Loucy (cell line): ENCODE data around the gene LRPPRC.

Experiments used
- H2AFZ ChIP-seq: fragments of 200-600 bp; sonication (generic); 2 replicates; pipeline ENCODE4 v1.6.0; 2016; ENCODE audit warnings: antibody characterized with exemption, mild to moderate bottlenecking, low read length, moderate library complexity
- H3F3A ChIP-seq: fragments of 200-600 bp; 2 replicates; pipeline ENCODE4 v1.6.0; 2016; ENCODE audit warnings: antibody characterized with exemption, low read depth, mild to moderate bottlenecking
- H3K27me3 ChIP-seq: fragments of 200-600 bp; sonication (generic); 2 replicates; pipeline ENCODE4 v1.6.1; 2014; ENCODE audit warnings: low read length, mild to moderate bottlenecking; ENCODE audit not compliant: insufficient read depth, poor library complexity, severe bottlenecking
- H3K36me3 ChIP-seq: fragments of 200-600 bp; sonication (generic); 2 replicates; pipeline ENCODE4 v1.6.1; 2016; ENCODE audit warnings: low read length; ENCODE audit not compliant: insufficient read depth
- H3K4me1 ChIP-seq: fragments of 200-600 bp; sonication (generic); 2 replicates; pipeline ENCODE4 v1.5.1; 2014; ENCODE audit warnings: low read length, mild to moderate bottlenecking; ENCODE audit not compliant: insufficient read depth, poor library complexity, severe bottlenecking
- H3K4me2 ChIP-seq: fragments of 200-600 bp; sonication (generic); 2 replicates; pipeline ENCODE4 v1.6.0; 2014; ENCODE audit warnings: antibody characterized with exemption, low read length, low read depth, mild to moderate bottlenecking; ENCODE audit not compliant: poor library complexity, severe bottlenecking
- H3K4me3 ChIP-seq: fragments of 200-600 bp; sonication (generic); 2 replicates; pipeline ENCODE4 v1.5.1; 2014; ENCODE audit warnings: low read length, mild to moderate bottlenecking, mixed read lengths; ENCODE audit not compliant: poor library complexity, severe bottlenecking
- H3K79me2 ChIP-seq: fragments of 200-600 bp; sonication (generic); 2 replicates; pipeline ENCODE4 v1.6.1; 2014; ENCODE audit warnings: low read length; ENCODE audit not compliant: insufficient read depth
- H3K9ac ChIP-seq: fragments of 200-600 bp; sonication (generic); 2 replicates; pipeline ENCODE4 v1.6.0; 2014; ENCODE audit warnings: mild to moderate bottlenecking, low read depth, low read length, moderate library complexity; ENCODE audit not compliant: poor library complexity, severe bottlenecking
- H3K9me2 ChIP-seq: fragments of 200-600 bp; sonication (generic); replicated peaks from 2 replicates; pipeline ENCODE4 v1.6.1; 2016; ENCODE audit warnings: low read depth, low read length, mixed read lengths
- H3K9me3 ChIP-seq: fragments of 200-600 bp; sonication (generic); 2 replicates; pipeline ENCODE4 v1.6.1; 2014; ENCODE audit warnings: mild to moderate bottlenecking, antibody characterized with exemption, low read length, low read depth; ENCODE audit not compliant: insufficient read depth
- H4K20me1 ChIP-seq: fragments of 200-600 bp; sonication (generic); 2 replicates; pipeline ENCODE4 v1.6.0; 2014; ENCODE audit warnings: antibody characterized with exemption, low read length, mild to moderate bottlenecking; ENCODE audit not compliant: insufficient read depth, poor library complexity, severe bottlenecking
- CTCF ChIP-seq: fragments of 200-600 bp; sonication (generic); conservative IDR thresholded peaks from 2 replicates; pipeline ENCODE4 v1.5.1; 2014; ENCODE audit warnings: mild to moderate bottlenecking, antibody characterized with exemption, low read length
- EZH2phosphoT487 ChIP-seq: fragments of 200-600 bp; IDR thresholded peaks from 2 replicates; pipeline ENCODE4 v1.6.1; 2018; ENCODE audit warnings: antibody characterized with exemption, mild to moderate bottlenecking, moderate library complexity, borderline replicate concordance

The LRPPRC gene

GRCh38 chr2:44040365-44040764 lies 44.6 kb upstream of the LRPPRC start:
- Histone ChIP-seq H3K4me2 (no peak overlapping the region), H4K20me1 (no peaks in the 10 kb centered on the region), H3K9me2 (no peaks in the 10 kb centered on the region), H2AFZ (peak overlapping the region; percentile 36; the same call in 1 of the 2 replicates), H3K4me1 (no peaks in the 10 kb centered on the region), H3K36me3 (no peaks in the 10 kb centered on the region), H3K27me3 (no peaks in the 10 kb centered on the region), H3K79me2 (no peaks in the 10 kb centered on the region), H3K9me3 (no peaks in the 10 kb centered on the region), H3K9ac (no peak overlapping the region), H3K4me3 (no peak overlapping the region), H3F3A (no peaks in the 10 kb centered on the region; the same call in 1 of the 2 replicates)
- TF ChIP-seq CTCF (no peak), EZH2phosphoT487 (no peak)

GRCh38 chr2:44038277-44038676 lies 42.5 kb upstream of the LRPPRC start:
- no peaks in the 10 kb centered on the region for H3K4me1 ChIP-seq

GRCh38 chr2:44037221-44037620 lies 41.4 kb upstream of the LRPPRC start:
- Histone ChIP-seq H3K4me3 (no peak overlapping the region), H3F3A (no peaks in the 10 kb centered on the region; the same call in 1 of the 2 replicates), H4K20me1 (no peaks in the 10 kb centered on the region), H3K9ac (no peak overlapping the region), H3K9me3 (no peaks in the 10 kb centered on the region), H3K4me2 (no peak overlapping the region), H3K4me1 (no peaks in the 10 kb centered on the region), H2AFZ (no peak overlapping the region), H3K27me3 (no peaks in the 10 kb centered on the region), H3K9me2 (no peaks in the 10 kb centered on the region), H3K79me2 (no peaks in the 10 kb centered on the region), H3K36me3 (no peaks in the 10 kb centered on the region)
- TF ChIP-seq CTCF (no peak), EZH2phosphoT487 (no peak)

More at GRCh38 chr2:44038277-44038676, 42.5 kb upstream of the LRPPRC start:
- no peaks in the 10 kb centered on the region for H3K9me3 ChIP-seq
- no peak overlapping the region for H3K4me2 ChIP-seq
- H3F3A ChIP-seq, result no peaks in the 10 kb centered on the region; the same call in 1 of the 2 replicates
- no peak overlapping the region for H3K4me3 ChIP-seq
- TF ChIP-seq EZH2phosphoT487, result no peak
- TF ChIP-seq CTCF, result no peak
- H2AFZ ChIP-seq, result no peak overlapping the region
- H3K9ac ChIP-seq, result no peak overlapping the region
- no peaks in the 10 kb centered on the region for H3K9me2 ChIP-seq
- H3K79me2 ChIP-seq, result no peaks in the 10 kb centered on the region
- no peaks in the 10 kb centered on the region for H3K27me3 ChIP-seq
- H3K36me3 ChIP-seq, result no peaks in the 10 kb centered on the region
- no peaks in the 10 kb centered on the region for H4K20me1 ChIP-seq
